Measurements from ENCODE around the gene RNF187.

DNA sequence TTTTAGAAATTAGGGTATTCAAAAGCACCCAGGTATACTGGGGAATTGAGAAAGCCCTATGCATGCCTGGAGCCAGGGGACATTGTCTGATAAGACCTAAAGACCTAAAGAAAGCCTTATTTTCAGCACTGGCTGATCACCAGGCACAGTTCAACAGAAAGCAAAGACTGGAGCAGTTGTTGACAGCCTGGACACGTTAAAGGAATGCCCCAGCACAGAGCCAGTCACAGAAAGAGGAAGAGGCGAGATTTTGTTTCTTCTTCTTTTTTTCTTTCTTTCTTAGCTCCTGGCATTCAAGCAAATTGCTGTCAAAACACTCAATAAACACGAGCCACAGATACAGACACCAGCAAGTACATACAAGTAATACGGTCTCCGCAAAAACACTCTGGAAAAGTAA is 40.4 kb downstream of the RNF187 start:
- TF ChIP-seq, protein P1, sequence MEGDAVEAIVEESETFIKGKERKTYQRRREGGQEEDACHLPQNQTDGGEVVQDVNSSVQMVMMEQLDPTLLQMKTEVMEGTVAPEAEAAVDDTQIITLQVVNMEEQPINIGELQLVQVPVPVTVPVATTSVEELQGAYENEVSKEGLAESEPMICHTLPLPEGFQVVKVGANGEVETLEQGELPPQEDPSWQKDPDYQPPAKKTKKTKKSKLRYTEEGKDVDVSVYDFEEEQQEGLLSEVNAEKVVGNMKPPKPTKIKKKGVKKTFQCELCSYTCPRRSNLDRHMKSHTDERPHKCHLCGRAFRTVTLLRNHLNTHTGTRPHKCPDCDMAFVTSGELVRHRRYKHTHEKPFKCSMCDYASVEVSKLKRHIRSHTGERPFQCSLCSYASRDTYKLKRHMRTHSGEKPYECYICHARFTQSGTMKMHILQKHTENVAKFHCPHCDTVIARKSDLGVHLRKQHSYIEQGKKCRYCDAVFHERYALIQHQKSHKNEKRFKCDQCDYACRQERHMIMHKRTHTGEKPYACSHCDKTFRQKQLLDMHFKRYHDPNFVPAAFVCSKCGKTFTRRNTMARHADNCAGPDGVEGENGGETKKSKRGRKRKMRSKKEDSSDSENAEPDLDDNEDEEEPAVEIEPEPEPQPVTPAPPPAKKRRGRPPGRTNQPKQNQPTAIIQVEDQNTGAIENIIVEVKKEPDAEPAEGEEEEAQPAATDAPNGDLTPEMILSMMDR (IDR thresholded peaks at IDR 0.05) = no peak
- TF ChIP-seq POLR2A (IDR thresholded peaks at IDR 0.05) = no peak

All from lower leg skin (tissue), 3 donors.